Heart right ventricle (tissue), 16 donors: ENCODE data around the gene EIF4EBP3. TPM values are rescaled to one million over a fixed set of nuclear protein-coding genes. Genes with fewer than 3 reads are reported as not detected.

ENCODE experiments used
- ATAC-seq, 8 donors: fragments of 200-7000 bp; cut with Tn5 transposase; one replicate each; pipeline ENCODE4 v1.9.1; 2020; ENCODE audit warnings: mild to moderate bottlenecking in 8 of 8, moderate library complexity in 8 of 8, moderate number of reproducible peaks in 1 of 8
- DNase-seq, 2 donors: peaks; one replicate each; pipeline ENCODE4 v3.0.0-alpha.2; 2020
- H3K27ac ChIP-seq, 10 donors: fragments of 200-600 bp; sonication (generic) in 2 of 10; one replicate each; pipeline versions ENCODE4 v1.5.0 to v1.8.0; 2020 to 2022; ENCODE audit warnings: mild to moderate bottlenecking in 3 of 10
- H3K27me3 ChIP-seq, 7 donors: fragments of 200-600 bp; one replicate each; pipeline ENCODE4 v1.8.0; 2021 to 2022; ENCODE audit warnings: mild to moderate bottlenecking in 2 of 7
- H3K36me3 ChIP-seq, 9 donors: fragments of 200-600 bp; sonication (generic) in 1 of 9; one replicate each; pipeline versions ENCODE4 v1.5.0 to v1.8.0; 2020 to 2022; ENCODE audit warnings: mild to moderate bottlenecking in 2 of 9
- H3K4me1 ChIP-seq, 9 donors: fragments of 200-600 bp; sonication (generic) in 1 of 9; one replicate each; pipeline versions ENCODE4 v1.5.0 to v1.8.0; 2020 to 2022; ENCODE audit warnings: mild to moderate bottlenecking in 4 of 9
- H3K4me3 ChIP-seq, 10 donors: fragments of 200-600 bp; sonication (generic) in 2 of 10; one replicate each; pipeline versions ENCODE4 v1.5.0 to v1.8.0; 2020 to 2022; ENCODE audit warnings: mild to moderate bottlenecking in 7 of 10, moderate library complexity in 2 of 10
- H3K9me3 ChIP-seq, 11 donors: fragments of 200-600 bp in 10 of 11; sonication (generic) in 2 of 11; one replicate each; pipeline versions ENCODE4 v1.5.0 to v1.8.0; 2013 to 2022; ENCODE audit warnings: mild to moderate bottlenecking in 2 of 11, control low read depth in 1 of 11, moderate library complexity in 1 of 11
- WGBS, 2 donors: extraction: QIAGEN DNeasy Blood & Tissue Kit; methylation state at CpG; one replicate each; pipeline ENCODE4 v1.1.7; 2013; ENCODE audit warnings: inconsistent platforms in 1 of 2; 5-methylcytosine and 5-hydroxymethylcytosine counted together
- intact Hi-C, 10 donors: fragments of 100-400 bp; cut with DNase I; formaldehyde crosslinking; loops; one replicate each; pipeline versions ENCODE4 v1.11.1 to v1.14.2; 2022
- polyA plus RNA-seq, 2 donors: library from polyadenylated mRNA; stranded (reverse); fragments of 200-250 nt; gene quantifications; one replicate each; pipeline ENCODE4 v1.2.3, GENCODE V29; 2013
- total RNA-seq, 10 donors: library from RNA; stranded (reverse); fragmentation: NEBNext Ultra II Directional in 3 of 10; extraction: Animal tissue kit (Norgen Biotek cat#: 25700) in 3 of 10; gene quantifications; one replicate each; pipeline versions ENCODE4 v1.2.1 to v1.2.4, GENCODE V29; 2021 to 2023
- TF ChIP-seq, protein P1 (sequence below), 9 donors: fragments of 200-600 bp; sonication (generic) in 2 of 9; IDR thresholded peaks; one replicate each; pipeline versions ENCODE4 v1.5.0 to v1.8.0; 2021 to 2022; ENCODE audit warnings: antibody characterized with exemption in 9 of 9, mild to moderate bottlenecking in 5 of 9, moderate library complexity in 1 of 9
- donor health status: Arrhythmogenic right ventricular cardiomyopathy.
- donor health status: ischemic (EF 13 %, LVEDD 7.1; RV severe dilation, severe dysfunction).
- donor health status: healthy with polysubstance abuse.
- donor health status: DM: no; HTN: yes; CAD: no.
- donor health status: DM: no; HTN: no; CAD: no.
- donor health status: ischemic (EF 25% LVEDD 6.9; RV normal size, moderate dysfunction).
- donor health status: ischemic (EF 25% LVEDD 5.7; RV mildly dilated, moderate dysfunction).
- donor health status: healthy.
- donor health status: DM: yes; HTN: yes; CAD: no.
- donor health status: Ischemic cardiomyopathy.
- donor health status: ischemic (EF 35%, LVEDD 5.7; RV mildly dilated, moderate dysfunction).
- donor health status: nonischemic (EF 11% LVEDD 7.7; RV severe dilation, severe dysfunction).
- donor health status: DM: yes; HTN: yes; CAD: no.
- donor health status: PGD.
- donor health status: ischemic (EF 29% LVEDD 5.4; RV normal size, mild dysfunction).
- donor health status: nonischemic (EF 23%, LVEDD 6.1; RV moderate dilation, normal function).

EIF4EBP3 gene
- total and polyA plus RNA-seq, 12 donors = 9.2 to 46.1 (median 21.5) TPM

DNA sequence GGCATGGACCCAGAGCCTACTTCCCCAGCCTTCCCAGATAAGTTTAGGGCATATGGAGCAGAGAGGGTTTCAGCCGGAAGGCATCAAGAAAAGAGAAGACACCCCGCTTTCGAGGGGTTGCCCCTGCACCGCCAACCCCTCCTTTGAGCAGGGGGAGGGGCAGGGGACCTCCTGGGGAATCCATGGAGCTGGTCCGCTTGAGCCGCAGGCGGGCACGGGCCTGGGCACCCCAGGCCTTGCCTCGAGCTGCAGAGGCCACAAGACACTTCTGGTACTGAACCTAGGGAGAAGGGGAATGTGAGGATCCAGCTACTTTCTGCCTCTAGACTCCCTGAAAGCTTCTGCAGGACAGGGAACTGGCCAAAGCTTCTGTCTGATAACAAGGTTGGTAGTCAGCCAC, 11.1 kb downstream of the EIF4EBP3 start:
- H3K36me3 ChIP-seq = peaks cover 0 to 39% (median under 1%) of the 10 kb centered on the region in 9 donors
- 96 to 97% methylated on average over 9 of the region's 9 CpGs for WGBS, 2 donors
- H3K4me1 ChIP-seq = peaks cover 8 to 63% (median 54%) of the 10 kb centered on the region in 9 donors
- TF ChIP-seq, protein P1, sequence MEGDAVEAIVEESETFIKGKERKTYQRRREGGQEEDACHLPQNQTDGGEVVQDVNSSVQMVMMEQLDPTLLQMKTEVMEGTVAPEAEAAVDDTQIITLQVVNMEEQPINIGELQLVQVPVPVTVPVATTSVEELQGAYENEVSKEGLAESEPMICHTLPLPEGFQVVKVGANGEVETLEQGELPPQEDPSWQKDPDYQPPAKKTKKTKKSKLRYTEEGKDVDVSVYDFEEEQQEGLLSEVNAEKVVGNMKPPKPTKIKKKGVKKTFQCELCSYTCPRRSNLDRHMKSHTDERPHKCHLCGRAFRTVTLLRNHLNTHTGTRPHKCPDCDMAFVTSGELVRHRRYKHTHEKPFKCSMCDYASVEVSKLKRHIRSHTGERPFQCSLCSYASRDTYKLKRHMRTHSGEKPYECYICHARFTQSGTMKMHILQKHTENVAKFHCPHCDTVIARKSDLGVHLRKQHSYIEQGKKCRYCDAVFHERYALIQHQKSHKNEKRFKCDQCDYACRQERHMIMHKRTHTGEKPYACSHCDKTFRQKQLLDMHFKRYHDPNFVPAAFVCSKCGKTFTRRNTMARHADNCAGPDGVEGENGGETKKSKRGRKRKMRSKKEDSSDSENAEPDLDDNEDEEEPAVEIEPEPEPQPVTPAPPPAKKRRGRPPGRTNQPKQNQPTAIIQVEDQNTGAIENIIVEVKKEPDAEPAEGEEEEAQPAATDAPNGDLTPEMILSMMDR (IDR thresholded peaks at IDR 0.05) = no peak
- intact Hi-C loops = loop anchor here in 1 of 10 donors (10.0 kb wide), 1 partner anchor 314 kb away; no protein-coding TSS in a partner anchor
- no peak overlapping the region for H3K4me3 ChIP-seq
- H3K27ac ChIP-seq = peak overlapping the region in 5 of 10 donors; percentile 90 to 98 (median 93)
- DNase-seq = no peak
- no peaks in the 10 kb centered on the region for H3K27me3 ChIP-seq
- H3K9me3 ChIP-seq = no peaks in the 10 kb centered on the region
- ATAC-seq = no peak

DNA sequence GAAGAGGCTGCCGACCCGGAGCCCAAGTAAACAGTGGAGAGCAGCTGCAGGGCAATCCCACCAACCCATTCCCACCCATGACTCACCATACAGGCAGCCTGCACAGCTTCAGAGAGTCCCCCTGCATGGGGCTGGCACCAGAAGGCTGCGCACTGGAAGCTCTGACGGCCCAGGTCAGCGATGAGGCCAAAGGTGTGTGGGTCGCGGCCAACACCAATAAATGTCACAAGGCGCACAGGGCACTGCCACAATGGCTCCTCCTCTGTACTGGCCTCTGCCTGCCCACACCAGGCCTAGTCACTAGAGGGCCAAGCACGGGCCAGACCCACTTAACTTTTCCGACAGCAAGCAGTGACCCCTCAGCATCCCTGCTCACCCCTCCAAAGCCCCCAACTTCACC, 12.8 kb downstream of the EIF4EBP3 start:
- DNase-seq (no peak), ATAC-seq (no peak)
- H3K9me3 ChIP-seq = no peaks in the 10 kb centered on the region
- no peaks in the 10 kb centered on the region for H3K27me3 ChIP-seq
- H3K36me3 ChIP-seq = peaks cover 0 to 36% (median 0%) of the 10 kb centered on the region in 9 donors
- intact Hi-C loops = loop anchor here in 3 of 10 donors (5.0 to 10.0 kb wide), 2 partner anchors 75 to 87 kb away; partner anchors contain the start of genes CD14 (in 2 of the 3), TMCO6 (in 2 of the 3), IK (in 1 of the 3) and NDUFA2 (in 1 of the 3)
- TF ChIP-seq, protein P1 (IDR thresholded peaks at IDR 0.05) = no peak
- WGBS, 2 donors = 94% methylated on average over 10 of the region's 10 CpGs
- H3K4me3 ChIP-seq = no peak overlapping the region
- H3K27ac ChIP-seq = no peak overlapping the region
- peaks cover 8 to 51% (median 42%) of the 10 kb centered on the region in 9 donors for H3K4me1 ChIP-seq

DNA sequence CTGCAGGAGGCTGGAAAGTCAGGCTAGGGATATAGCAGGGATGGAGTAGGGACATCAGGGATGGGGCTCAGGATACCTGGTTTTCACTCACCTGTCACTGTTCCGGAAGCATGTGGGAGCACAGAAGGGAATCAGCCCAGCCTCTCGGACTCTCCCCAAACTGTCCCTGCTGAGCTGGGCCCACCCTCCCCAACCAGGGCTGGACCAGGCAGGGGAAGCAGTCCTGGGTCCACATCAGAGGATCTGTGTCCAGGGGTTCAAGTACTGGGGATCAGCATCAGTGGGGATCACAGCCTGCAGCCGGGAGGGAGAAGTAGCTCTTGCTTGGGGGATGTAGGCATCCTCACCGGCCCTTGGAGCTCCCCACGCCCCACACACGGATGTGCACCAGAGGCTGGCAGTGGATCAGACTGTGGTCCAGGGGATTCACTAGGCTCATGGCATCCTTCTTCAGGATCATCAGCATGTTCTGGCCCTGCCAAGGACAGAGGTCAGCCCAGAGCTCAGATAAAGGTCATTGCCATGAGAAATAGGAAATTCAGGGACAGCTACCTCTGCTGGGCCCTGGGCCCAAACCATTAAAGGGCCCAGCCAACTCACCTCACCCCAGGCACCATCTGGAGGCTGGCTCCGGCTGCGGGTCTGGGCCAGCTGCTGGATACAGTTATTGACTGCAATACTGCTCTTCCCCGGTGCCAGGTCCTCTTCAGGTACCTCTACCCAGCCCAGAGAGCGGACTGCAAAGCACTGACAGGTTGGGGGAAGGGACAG, 14.5 kb downstream of the EIF4EBP3 start:
- peaks cover 7 to 50% (median 42%) of the 10 kb centered on the region in 9 donors for H3K4me1 ChIP-seq
- peaks cover 0 to 44% (median 5%) of the 10 kb centered on the region in 9 donors for H3K36me3 ChIP-seq
- TF ChIP-seq, protein P1 (IDR thresholded peaks at IDR 0.05) = no peak
- no peaks in the 10 kb centered on the region for H3K27me3 ChIP-seq
- peak overlapping the region in 1 of 10 donors; percentile 94 for H3K27ac ChIP-seq
- ATAC-seq (no peak), DNase-seq (no peak)
- H3K9me3 ChIP-seq = no peaks in the 10 kb centered on the region
- no peak overlapping the region for H3K4me3 ChIP-seq
- 94% methylated on average over 10 of the region's 10 CpGs for WGBS, 2 donors
- intact Hi-C loops = loop anchor here in 3 of 10 donors (5.0 to 10.0 kb wide), 2 partner anchors 73 to 85 kb away; partner anchors contain the start of genes CD14 (in 2 of the 3), TMCO6 (in 2 of the 3), IK (in 1 of the 3) and NDUFA2 (in 1 of the 3)

DNA sequence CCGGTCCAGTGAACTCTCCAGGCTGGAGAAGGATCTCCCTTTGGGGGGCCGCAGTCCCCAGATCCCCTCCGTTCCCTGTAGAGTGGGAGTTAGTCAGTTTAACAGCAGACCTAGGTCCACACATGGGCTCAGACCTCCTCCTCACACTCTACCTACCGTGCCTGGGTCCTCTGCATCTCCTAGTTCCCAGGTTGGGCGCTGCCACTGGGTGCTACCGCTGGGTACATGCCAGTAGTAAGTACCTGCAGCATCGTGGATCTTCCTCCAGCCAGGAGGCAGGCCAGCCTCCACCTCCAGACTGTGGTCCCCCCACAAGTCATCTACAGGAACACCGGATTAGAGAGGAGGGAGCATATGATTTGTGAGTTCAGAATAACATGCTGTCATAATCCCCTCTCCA, 16.1 kb downstream of the EIF4EBP3 start:
- TF ChIP-seq, protein P1 (IDR thresholded peaks at IDR 0.05) = no peak
- Histone ChIP-seq H3K27ac (peak overlapping the region; percentile 88 to 98 (median 94)), H3K9me3 (no peaks in the 10 kb centered on the region), H3K4me1 (peaks cover 7 to 59% (median 48%) of the 10 kb centered on the region in 9 donors), H3K27me3 (no peaks in the 10 kb centered on the region), H3K4me3 (peak overlapping the region; percentile 57 to 86 (median 70)), H3K36me3 (peaks cover 0 to 59% (median 19%) of the 10 kb centered on the region in 9 donors)
- WGBS, 2 donors = 69 to 70% methylated on average over 8 of the region's 8 CpGs
- DNase-seq = no peak
- intact Hi-C loops = loop anchor here in 3 of 10 donors (5.0 to 10.0 kb wide), 2 partner anchors 71 to 84 kb away; partner anchors contain the start of genes CD14 (in 2 of the 3), TMCO6 (in 2 of the 3), IK (in 1 of the 3) and NDUFA2 (in 1 of the 3)
- no peak for ATAC-seq
